Measurements from ENCODE around the gene ZNF732.

GRCh38 chr4:302381-302780 lies 2.9 kb downstream of the ZNF732 start:
- no peak for TF ChIP-seq CTCF (IDR thresholded peaks at IDR 0.05)
- no peak for TF ChIP-seq POLR2A (IDR thresholded peaks at IDR 0.05)

Data from heart left ventricle (tissue), 13 donors.